HEK293 (cell line): ENCODE data around the gene FOXF1.

ENCODE experiments used
- CTCF ChIP-seq: fragments of 450-650 bp; formaldehyde crosslinking; IDR thresholded peaks from 2 replicates; pipeline ENCODE4 v1.5.1; 2016; ENCODE audit warnings: missing biosample characterization, missing genetic modification characterization
- TCF7L2 ChIP-seq: IDR thresholded peaks from 2 replicates; pipeline ENCODE4 v1.6.1; 2011; ENCODE audit warnings: low read depth, mild to moderate bottlenecking, inconsistent platforms, low read length, moderate library complexity, borderline replicate concordance
- ZSCAN16 ChIP-seq: fragments of 450-650 bp; formaldehyde crosslinking; IDR thresholded peaks from 2 replicates; pipeline ENCODE4 v1.5.1; 2016; ENCODE audit warnings: missing biosample characterization, missing genetic modification characterization
- TF ChIP-seq, protein P1 (sequence below): fragments of 450-650 bp; formaldehyde crosslinking; IDR thresholded peaks from 2 replicates; pipeline ENCODE4 v1.5.1; 2016; ENCODE audit warnings: missing biosample characterization, missing genetic modification characterization

DNA sequence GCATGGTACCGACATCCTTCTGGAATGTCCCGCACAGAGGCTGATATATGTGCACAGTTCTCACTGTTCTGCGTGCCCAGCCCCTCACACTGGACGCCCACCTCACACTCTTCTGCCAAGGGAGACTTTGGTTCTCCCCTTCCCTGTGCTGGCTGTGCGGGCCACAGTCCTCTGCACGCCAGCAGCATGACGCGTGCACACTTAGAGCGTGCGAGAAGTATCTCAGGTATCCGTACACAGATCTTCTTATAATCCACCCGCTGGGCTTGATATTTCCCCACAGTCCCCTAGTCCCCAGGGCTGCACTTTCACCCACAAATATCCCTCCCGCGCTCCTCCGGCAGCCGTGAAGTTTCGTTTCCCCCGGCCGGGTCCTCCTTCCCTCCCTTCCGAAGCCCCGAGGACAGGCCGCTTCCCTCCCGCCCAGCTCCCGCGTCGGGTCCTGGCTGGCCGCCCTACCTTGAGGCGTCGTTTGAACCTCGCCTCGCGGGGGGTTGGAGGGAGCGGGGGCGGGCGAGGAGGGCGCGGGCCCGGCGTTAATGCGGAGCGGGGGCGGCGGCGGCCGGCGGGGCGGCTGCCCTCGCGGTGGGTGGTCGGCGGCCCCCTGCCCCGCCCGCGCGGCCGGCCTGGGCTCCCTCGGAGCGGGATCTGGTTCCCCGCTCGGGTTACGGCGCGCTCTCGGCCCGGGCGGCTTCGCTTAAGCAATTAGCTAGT, 5.0 kb upstream of the FOXF1 start:
- no peak for TF ChIP-seq CTCF (tag by site-specific recombination)
- TF ChIP-seq ZSCAN16 (tag by site-specific recombination): no peak
- TF ChIP-seq TCF7L2: no peak
- TF ChIP-seq, protein P1, sequence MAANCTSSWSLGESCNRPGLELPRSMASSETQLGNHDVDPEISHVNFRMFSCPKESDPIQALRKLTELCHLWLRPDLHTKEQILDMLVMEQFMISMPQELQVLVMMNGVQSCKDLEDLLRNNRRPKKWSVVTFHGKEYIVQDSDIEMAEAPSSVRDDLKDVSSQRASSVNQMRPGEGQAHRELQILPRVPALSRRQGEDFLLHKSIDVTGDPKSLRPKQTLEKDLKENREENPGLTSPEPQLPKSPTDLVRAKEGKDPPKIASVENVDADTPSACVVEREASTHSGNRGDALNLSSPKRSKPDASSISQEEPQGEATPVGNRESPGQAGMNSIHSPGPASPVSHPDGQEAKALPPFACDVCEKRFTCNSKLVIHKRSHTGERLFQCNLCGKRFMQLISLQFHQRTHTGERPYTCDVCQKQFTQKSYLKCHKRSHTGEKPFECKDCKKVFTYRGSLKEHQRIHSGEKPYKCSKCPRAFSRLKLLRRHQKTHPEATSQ (tag by site-specific recombination): no peak
